T1000 (cell line): ENCODE data around the gene CKB.
"Not testable (repeated sequence)": the region's sequence is repeated elsewhere in the genome, so short reads cannot be mapped to it uniquely, and the experiment has no call there.

ENCODE experiments used
- DNase-seq: peaks from one replicate; lab custom pipeline; 2025; ENCODE audit warnings: mixed read lengths; lab: John Stamatoyannopoulos, UW

The CKB gene

DNA sequence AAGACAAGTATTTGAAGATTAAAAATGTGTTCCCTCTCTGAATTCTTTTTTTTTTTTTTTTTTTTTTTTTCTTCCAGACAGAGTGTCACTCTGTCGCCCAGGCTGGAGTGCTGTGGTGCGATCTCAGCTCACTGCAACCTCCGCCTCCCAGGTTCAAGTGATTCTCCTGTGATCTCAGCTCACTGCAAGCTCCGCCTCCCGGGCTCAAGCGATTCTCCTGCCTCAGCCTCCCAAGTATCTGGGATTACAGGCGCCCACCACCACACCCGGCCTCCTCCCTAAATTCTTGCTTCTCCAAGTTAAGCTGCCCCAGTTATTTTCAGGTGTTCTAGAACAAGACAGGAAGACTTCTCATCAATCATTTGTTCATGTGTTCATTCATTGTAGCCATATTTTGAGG is 10.4 kb downstream of the CKB start:
- not testable (repeated sequence) for DNase-seq

DNA sequence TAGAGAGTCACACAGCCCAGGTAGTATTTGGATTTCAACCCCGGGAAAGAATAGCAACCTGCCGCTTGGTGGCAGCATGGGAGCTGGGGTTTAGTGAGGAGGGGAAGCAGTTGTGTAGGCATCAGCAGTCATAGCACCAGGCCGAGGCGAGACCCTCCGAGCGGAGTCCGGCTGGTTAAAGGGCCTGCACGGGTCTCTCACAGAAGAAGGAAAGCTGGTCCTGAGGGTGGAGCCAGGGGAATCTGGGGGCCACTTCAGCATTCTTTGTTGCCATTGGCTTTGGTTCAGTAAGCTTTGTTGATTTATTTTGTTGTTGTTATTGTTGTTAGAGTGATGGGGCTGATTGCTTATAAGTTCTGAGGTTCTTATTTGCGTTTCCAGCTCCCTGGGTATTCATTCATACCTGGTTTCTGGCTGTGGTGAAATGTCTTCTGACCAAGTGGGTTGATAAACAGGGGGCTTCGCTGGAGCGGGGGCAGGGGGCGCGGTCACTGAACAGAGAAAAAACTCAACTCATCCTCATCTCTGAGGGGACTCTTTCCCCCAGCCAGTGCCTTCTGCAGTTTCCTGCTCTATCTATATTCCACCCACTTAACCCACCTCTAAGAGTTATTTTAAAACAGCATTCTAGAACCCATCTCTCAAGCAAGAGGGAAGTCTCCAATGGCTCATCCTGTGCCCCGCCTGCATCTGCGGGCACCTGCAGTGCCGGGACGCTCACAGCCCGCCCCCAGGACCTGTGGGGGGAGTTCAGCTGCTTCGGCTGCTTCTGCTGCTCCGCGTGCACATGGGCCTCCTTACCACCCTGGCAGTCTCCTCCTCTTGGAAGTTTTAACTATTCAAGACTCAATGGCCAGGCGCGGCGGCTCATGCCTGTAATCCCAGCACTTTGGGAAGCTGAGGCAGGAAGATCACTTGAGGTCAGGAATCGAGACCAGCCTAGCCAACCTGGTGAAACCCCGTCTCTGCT is 11.6 kb downstream of the CKB start:
- DNase-seq: no peak

DNA sequence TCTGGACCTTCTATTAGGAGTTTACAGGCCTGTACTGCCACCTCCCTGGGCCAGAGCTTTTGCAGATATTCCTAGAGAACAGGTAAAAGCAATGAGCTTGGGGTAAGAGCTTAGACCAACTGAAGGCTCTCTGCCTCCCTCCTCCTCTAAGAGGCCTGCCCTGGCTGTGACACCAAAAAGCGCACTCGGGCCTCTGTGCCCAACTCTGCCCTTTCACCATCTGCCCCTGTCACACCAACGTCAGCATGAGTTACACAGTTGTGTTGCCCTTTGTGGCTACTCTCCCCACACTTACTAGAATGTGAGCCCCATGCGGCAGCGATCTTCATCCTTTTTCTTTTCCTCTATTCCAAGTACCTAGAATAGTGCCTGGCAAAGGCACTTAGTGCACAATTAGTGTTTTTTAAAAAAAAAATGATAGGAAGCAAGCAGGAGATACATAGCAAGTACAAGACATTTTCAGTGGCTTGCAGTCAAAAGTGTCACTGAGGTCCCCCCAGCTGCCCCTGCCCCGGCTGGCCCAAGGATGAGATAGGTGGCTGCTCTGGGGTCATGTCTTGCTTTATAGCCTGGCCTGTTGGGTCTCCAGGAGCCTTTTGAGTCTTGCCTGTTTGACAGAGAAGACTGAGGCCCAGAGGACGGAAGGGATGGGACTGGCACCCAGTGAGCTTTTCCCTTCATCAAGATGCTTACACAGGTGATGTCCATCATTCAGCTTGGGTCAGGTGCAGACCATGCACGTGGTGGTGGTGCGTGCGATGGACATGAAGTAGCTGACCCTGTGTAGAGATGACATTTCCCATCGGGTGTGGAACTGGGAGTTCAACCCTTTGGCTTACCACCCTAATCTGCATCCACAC is 12.5 kb downstream of the CKB start:
- no peak for DNase-seq

DNA sequence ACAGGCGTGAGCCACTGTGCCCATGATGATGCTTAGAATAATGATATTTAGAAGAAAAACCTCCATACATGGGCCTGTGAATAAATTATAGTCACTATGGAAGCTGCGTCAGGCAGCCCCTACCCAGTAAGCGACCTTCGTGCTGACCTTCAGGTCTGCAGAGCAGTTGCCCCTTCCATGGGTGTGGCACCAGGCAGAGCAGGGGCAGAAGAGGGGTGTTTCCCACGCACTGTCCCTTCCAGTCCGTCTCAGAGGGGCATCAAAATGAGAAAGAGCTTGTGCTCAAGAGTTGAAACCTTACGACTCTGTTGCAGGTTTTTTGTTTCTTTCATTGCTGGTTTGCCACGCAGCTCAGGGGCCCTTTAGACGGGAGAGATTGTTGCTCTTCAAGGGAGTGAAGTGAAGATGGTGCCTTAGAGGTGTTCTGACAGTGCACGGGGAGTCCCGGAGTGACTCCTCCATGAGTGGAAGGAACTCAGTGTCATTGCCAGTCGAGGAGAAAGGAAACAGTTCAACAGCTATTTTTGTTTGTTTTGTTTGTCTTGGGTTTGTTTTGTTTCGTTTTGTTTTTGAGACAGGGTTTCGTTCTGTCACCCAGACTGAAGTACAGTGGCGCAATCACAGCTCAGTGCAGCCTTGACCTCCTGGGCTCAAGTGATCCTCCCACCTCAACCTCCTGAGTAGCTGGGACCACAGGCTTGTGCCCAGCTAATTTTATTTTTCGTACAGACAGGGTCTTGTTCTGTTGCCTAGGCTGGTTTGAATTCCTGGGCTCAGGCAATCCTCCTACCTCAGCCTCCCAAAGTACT is 13.9 kb downstream of the CKB start:
- no peak for DNase-seq

DNA sequence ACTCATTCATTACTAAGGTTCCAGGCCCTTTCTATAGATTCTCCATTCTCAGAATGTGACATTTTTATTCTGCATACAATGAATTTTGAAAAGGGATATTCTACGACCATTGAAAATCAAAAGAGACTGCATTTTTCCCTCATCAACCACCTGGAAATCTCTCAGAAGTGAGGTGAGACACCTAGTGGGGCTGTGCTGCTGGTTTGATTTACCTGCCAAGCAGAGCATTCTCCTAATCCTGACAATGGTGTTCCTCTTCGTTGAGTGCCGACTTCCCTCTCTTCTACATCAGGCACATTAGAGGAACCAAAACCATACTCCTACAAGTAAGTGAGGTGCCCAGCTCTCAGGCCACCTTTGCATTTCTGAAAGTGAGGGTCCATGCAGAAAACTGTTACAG is 14.9 kb downstream of the CKB start:
- DNase-seq: no peak

DNA sequence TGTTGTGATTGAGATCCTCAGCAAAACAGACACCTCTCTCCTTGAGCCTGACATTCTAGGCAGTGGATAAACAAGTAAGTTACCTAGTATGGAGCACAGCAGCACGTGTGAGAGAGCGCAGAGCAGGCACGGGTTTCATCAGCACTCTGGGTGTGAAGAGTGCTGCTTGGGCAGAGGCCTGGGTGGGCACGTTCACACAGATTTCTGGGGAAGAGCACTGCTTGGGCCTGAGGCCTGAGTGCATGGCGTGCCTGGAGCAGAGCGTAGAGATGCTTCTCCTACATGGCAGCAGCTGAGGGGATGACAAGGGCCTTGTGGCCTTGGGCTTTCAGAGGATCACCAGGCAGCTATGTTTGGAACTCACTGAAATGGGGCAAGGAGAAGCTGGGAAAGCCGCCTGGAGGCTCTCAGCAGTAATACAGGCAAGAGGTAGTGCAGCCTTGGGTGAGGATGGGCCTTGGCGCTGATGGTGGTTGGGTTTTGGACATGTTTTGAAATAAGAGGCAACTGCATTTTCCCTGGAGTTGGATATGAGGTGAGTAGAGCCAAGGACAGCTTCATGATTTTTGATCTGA is 17.6 kb downstream of the CKB start:
- DNase-seq: no peak

DNA sequence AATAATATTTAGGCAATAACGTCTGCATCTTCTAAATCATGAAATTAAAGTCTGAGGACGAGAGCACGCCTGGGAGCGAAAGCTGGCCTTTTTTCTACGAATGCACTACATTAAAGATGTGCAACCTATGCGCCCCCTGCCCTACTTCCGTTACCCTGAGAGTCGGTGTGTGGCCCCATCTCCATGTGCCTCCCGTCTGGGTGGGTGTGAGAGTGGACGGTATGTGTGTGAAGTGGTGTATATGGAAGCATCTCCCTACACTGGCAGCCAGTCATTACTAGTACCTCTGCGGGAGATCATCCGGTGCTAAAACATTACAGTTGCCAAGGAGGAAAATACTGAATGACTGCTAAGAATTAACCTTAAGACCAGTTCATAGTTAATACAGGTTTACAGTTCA is 19.3 kb downstream of the CKB start:
- DNase-seq: no peak

DNA sequence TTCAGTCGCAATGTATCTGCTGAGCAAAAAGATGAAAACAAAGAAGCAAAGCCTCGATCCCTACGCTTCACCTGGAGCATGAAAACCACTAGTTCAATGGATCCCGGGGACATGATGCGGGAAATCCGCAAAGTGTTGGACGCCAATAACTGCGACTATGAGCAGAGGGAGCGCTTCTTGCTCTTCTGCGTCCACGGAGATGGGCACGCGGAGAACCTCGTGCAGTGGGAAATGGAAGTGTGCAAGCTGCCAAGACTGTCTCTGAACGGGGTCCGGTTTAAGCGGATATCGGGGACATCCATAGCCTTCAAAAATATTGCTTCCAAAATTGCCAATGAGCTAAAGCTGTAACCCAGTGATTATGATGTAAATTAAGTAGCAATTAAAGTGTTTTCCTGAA is 19.8 kb downstream of the CKB start:
- no peak for DNase-seq

DNA sequence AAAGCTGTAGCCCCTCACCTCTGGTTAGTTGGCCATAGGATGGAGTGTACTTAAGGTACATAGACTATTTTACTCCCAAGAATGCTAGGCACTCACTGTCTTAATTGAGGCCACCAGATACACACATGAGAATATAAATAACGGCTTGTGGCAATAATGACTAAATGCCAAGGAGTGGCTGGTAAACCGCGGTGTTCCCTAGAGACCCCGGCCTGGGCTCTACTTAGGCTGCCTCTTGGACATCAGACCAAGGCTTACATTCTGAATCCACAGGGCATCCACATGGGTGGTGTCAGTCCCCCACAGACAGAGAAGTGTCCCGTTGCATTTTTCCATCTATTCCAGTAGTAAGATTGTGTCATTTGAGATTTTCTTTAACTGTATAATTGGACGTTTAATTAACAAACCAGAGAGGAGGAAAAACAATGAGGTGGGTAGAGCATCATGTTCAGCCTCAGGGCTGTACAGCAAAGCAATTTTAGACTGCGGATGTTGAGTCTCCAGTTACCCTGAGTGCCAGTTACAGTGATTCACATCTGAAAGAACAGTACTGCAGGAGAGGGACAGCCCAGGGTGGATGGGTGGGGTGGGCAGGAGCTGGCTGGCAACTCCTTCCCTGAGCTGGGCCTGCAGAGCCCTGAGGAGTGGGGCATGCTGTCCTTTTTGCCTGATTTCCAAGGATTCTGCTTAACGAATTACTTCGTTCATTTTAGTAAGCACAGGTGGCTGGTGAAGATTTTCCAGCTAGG is 20.5 kb downstream of the CKB start:
- DNase-seq: peak; percentile 32

DNA sequence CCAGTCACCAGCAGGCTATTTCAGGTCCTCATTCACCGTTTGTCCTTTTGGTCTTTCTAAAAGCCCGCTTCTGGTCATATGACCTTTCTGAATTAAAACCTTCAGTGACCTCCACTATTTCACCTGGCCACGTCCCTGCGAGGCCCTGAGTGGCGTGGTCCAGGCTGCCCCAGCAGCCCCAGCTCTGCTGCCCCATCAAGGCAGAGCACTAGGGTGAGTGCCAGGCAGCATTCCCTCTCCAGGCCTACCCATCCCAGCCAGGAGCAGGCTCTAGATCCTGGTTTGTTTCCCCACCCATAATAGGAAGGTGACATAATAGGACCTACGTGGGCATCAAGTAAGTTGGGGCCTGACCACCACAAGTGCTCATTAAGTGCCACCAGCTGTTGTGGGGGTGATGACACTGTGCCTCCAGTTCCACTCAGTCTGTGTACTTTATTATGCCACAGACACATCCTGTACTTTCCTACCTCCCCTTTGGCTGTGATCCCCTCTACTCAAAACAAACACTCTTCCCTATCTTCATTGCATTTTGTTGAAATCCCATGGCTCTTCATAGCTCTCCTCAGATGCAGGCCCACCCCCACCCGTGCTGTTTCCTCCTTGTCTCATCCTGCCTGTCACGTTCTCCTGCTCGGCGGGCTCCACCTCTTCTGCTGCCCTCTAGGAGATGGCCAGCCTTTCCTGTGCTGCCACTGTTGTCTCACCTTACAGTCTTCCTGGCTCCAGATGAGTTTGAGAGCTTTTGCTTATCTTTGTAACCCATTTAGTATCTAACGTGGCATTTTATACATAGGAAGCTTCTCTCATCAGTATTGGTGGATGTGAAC is 21.4 kb downstream of the CKB start:
- no peak for DNase-seq

DNA sequence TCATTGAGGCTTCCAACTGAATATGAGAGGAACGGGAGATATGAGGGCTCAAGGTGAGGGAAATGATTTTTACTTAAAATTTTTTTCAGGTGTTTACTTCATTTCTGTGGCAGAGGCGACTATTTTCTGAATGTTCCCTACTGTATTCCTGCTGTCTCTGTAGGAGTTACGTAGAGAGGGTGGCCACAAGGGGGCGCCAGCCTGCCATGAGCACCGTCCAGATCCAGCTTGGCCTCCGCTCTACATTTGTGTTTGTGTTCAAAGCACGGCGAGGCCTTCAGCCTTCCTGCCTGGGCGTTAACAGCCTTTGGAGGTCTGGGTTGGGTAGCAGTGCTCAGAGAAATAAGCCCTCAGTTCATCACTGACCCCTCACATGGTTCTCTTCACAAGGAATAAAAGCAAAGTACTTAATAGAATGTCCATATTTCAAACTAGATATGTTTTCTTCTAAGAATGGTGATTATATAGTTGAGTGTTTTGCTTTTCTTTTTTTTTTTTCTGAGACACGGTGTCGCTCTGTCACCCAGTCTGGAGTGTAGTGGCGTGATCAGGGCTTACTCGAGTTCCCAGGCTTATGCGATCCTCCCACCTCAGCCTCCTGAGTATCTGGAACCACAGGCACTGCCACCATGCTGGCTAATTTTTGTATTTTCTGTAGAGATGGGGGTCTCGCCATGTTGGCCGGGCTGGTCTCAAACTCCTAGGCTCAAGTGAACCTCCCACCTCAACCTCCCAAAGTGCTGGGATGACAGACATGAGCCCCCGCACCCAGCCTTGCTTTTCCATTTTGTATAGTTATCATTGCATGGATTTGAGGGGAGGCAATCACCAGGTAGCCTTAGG is 22.3 kb downstream of the CKB start:
- DNase-seq: peak; percentile 64

DNA sequence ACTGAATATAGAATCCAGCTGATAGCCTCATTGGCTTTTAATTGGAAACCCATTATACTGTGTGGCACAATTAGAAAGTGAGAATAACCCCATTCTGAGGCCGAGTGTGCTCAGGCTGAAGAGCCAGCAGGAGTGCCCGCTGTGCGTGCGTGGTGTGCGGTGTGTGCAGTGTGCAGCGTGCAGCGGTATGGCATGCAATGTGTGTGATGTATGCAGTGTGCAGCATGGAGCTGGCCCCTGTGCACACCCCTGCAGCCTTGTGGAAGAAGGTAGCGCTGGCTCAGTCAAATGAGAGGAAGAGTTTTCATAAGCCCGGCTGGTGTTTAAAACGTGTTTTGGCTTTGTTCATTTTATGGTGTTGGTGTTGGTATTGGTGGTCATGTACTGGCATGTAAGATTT is 22.9 kb downstream of the CKB start:
- no peak for DNase-seq

DNA sequence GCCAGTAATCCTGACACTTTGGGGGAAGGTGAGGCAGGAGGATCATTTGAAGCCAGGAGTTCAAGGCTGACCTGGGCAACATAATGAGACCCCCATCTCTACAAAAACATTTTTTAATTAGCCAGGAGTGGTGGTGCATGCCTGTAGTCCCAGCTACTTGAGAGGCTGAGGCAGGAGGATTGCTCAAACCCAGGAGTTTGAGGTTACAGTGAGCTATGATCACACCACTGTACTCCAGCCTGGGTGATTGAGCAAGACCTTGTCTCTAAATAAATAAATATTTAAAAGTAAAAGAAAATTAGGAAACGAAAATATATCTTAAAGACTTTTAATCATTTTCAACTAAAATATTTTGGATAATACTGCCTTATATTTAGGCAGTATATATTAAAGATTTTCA is 25.9 kb downstream of the CKB start:
- DNase-seq: no peak

DNA sequence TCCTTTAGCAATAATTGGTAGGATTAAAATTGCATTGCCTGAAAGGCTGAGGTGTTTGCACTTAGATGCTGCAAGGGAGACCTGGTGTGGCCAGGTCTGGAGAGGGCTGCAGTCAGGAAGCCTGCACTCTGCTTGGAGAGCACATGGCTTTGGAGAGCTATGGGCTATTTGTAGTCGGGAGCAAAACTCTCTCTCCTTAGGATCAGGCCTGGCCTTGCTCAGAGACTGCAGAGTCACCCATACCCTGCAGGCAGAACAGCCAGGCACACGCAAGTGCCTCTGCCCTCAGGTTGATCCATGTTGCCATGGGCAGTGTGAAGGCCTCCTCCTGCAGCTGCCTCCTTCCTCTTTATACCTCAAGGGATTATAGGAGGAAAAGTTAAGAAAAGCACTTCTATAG is 26.8 kb downstream of the CKB start:
- no peak for DNase-seq

DNA sequence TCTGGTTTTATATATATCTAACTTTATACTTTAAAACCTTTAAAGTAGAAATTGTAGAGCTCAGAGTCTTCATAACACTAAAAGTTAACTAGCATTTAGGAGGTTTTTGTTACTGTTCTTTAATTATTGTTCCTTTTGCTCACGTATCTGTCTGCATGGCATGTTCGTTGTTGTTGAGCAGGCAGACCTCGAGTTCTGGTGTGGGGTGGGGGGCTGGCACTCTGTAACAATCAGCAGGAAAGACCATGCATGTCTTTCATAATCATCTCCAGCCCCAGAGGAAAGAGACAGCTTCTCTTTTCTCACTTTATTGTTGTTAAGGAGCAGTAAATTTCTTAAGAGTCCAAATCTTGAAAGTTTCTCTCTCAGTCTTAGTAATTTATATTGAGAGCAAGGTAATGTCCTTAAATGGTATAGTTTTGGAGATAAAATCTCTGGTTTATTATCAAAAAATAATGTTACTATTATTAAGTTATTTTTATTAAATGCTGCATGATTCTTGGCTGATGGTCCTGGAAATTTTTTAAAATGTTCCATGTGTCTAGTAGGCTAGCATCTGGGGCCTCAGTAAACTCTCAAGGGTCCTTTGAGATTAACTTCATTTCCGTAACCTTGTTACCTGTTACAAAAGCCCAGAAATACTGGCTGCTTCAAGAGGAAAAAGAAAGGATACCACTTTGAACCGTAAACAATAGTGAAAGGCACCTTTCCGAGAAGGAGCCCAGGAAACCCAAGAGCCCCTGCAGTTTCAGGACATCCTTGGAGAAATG is 30.3 kb downstream of the CKB start:
- no peak for DNase-seq

DNA sequence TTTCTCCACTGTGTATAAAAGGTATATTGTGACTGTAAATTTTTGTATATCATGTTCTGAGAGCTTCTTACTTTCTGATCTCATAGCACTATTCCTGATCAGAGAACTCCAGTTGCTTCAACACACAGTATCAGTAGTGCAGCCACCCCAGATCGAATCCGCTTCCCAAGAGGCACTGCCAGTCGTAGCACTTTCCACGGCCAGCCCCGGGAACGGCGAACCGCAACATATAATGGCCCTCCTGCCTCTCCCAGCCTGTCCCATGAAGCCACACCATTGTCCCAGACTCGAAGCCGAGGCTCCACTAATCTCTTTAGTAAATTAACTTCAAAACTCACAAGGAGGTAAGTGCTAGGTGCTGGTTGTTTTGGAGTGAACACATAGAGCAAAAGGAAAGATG is 30.9 kb downstream of the CKB start:
- DNase-seq: no peak

DNA sequence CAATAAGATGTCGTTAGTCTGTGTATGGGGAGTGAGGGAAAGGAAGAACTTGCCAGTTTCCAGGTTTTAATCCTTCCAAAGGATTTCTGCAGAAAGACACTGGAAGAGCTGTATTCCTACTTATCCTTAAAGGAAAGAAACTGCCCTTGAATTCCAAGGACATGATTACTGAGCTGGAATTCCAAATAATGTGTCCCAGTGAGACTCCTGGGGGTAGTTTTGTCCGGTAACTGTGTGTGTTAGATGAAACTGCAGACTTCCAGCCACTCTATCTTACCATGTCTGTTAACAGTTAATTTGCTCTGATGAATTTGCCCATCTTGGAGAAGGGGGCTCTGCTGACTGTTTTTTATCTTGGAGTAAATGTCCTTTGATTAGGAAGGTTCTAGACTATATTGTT is 33.0 kb downstream of the CKB start:
- DNase-seq: no peak

DNA sequence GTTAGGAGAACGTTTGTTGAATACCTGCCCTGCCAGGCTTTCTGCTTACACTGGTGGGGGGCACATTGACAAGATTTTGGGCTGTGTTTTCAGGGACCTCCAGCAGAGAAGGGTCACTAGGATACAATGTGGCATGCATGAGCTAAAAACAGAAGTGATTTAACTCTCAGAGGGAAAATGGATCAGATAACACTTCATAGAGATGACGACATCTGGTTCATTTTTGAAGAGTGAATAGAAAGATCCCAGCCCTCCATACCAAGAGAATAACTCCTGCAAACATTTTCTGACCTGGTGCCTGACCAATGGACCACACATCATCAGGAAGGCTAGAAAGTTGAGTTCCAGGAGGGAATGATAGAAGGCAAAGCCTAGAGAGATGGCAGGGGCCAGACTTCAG is 33.7 kb downstream of the CKB start:
- no peak for DNase-seq
